GM12878 (cell line): Measurements from ENCODE around the gene SSR1. TPM values are rescaled to one million over a fixed set of nuclear protein-coding genes. Genes with fewer than 3 reads are reported as not detected.
A peak's percentile ranks its signal among the peaks of the same experiment; 100 is the strongest.

ENCODE experiments used
- ASH2L ChIP-seq: fragments of 300-600, 200-600 bp; sonication (generic); IDR thresholded peaks from 2 replicates; pipeline ENCODE4 v1.6.1; 2017; ENCODE audit warnings: low read depth, mild to moderate bottlenecking, borderline replicate concordance
- BCL11A ChIP-seq: IDR thresholded peaks from 2 replicates; pipeline ENCODE4 v1.6.1; 2011; ENCODE audit warnings: low read depth, low read length
- BMI1 ChIP-seq: fragments of 450-650 bp; IDR thresholded peaks from 2 replicates; pipeline ENCODE4 v1.6.1; 2016; ENCODE audit warnings: mild to moderate bottlenecking, moderate library complexity, borderline replicate concordance
- GATAD2B ChIP-seq: fragments of 450-650 bp; conservative IDR thresholded peaks from 2 replicates; pipeline ENCODE4 v1.6.1; 2017; ENCODE audit warnings: low read depth, mild to moderate bottlenecking, moderate library complexity
- HCFC1 ChIP-seq: fragments of 150-350 bp; IDR thresholded peaks from 2 replicates; pipeline ENCODE4 v1.6.1; 2014; ENCODE audit warnings: low read length
- HDAC6 ChIP-seq: fragments of 200-600 bp; sonication (generic); IDR thresholded peaks from one replicate; pipeline ENCODE4 v1.8.0; 2017; ENCODE audit warnings: antibody characterized with exemption; ENCODE audit not compliant: unreplicated experiment
- POU2F2 ChIP-seq: IDR thresholded peaks from 3 replicates; pipeline ENCODE4 v1.6.1; 2011; ENCODE audit warnings: low read depth, mild to moderate bottlenecking, low read length, borderline replicate concordance
- RB1 ChIP-seq: fragments of 450-650 bp; formaldehyde crosslinking; IDR thresholded peaks from 2 replicates; pipeline ENCODE4 v1.6.1; 2017; ENCODE audit warnings: mild to moderate bottlenecking, borderline replicate concordance
- RBBP5 ChIP-seq: fragments of 200-600 bp; sonication (generic); conservative IDR thresholded peaks from 2 replicates; pipeline ENCODE4 v1.6.1; 2016
- RFX5 ChIP-seq: IDR thresholded peaks from 2 replicates; pipeline ENCODE4 v1.6.1; 2011; ENCODE audit warnings: low read depth, low read length, improper control_type of control experiment
- RUNX3 ChIP-seq: IDR thresholded peaks from 2 replicates; pipeline ENCODE4 v1.6.1; 2012; ENCODE audit warnings: low read length, inconsistent platforms
- SIX5 ChIP-seq: IDR thresholded peaks from 2 replicates; pipeline ENCODE4 v1.6.1; 2011; ENCODE audit warnings: mild to moderate bottlenecking, low read depth, low read length, moderate library complexity; ENCODE audit not compliant: severe bottlenecking
- SMAD5 ChIP-seq: IDR thresholded peaks from 2 replicates; pipeline ENCODE4 v1.6.1; 2016; ENCODE audit warnings: antibody characterized with exemption, low read depth
- SUPT20H ChIP-seq: IDR thresholded peaks from 2 replicates; pipeline ENCODE4 v1.6.1; 2011; ENCODE audit warnings: low read depth, mild to moderate bottlenecking, low read length, moderate library complexity, borderline replicate concordance; ENCODE audit not compliant: control insufficient read depth
- TAF1 ChIP-seq: IDR thresholded peaks from 2 replicates; pipeline ENCODE4 v1.6.1; 2011; ENCODE audit warnings: mild to moderate bottlenecking, low read depth, low read length, borderline replicate concordance
- TBL1XR1 ChIP-seq: IDR thresholded peaks from 2 replicates; pipeline ENCODE4 v1.6.1; 2012; ENCODE audit warnings: low read depth, low read length, improper control_type of control experiment
- ZNF217 ChIP-seq: fragments of 450-650 bp; IDR thresholded peaks from 2 replicates; pipeline ENCODE4 v1.6.1; 2017; ENCODE audit warnings: antibody characterized with exemption, mild to moderate bottlenecking
- ZSCAN29 ChIP-seq: fragments of 450-650 bp; IDR thresholded peaks from 2 replicates; pipeline ENCODE4 v1.6.1; 2017; ENCODE audit warnings: mild to moderate bottlenecking, moderate library complexity
- polyA plus RNA-seq, 11 experiments: library from polyadenylated mRNA; depleted of rRNA in 4 of 11; unstranded in 6 of 11; stranded (reverse) in 5 of 11; fragments of >200 nt; fragmentation: Nextera tagmentation in 4 of 11; fragmentation: Illumina TruSeq in 1 of 11; extraction: Ambion mirVana in 4 of 11; extraction: Trizol in 1 of 11; gene quantifications; 1 replicate in 1 of 11; 2 replicates in 10 of 11; pipeline versions ENCODE4 v1.2.1 to v1.2.3, GENCODE V29; 2011 to 2016; ENCODE audit warnings: inconsistent platforms in 2 of 11, missing spikeins in 2 of 11, low read depth in 1 of 11
- total RNA-seq, 4 experiments: library from RNA; depleted of rRNA in 3 of 4; stranded (reverse); fragments of >200 nt in 3 of 4; fragmentation: Illumina TruSeq in 1 of 4; extraction: Trizol in 1 of 4; gene quantifications; 2 replicates each; pipeline versions ENCODE4 v1.2.1 to v1.2.3, GENCODE V29; 2013 to 2021
- TF ChIP-seq, protein P1 (sequence below): fragments of 450-650 bp; IDR thresholded peaks from 2 replicates; pipeline ENCODE4 v1.6.1; 2016; ENCODE audit warnings: mild to moderate bottlenecking, moderate library complexity, borderline replicate concordance
- TF ChIP-seq, protein P2 (sequence below): IDR thresholded peaks from 2 replicates; pipeline ENCODE4 v1.6.1; 2012; ENCODE audit warnings: low read depth, low read length, improper control_type of control experiment
- TF ChIP-seq, protein P3 (sequence below): fragments of 450-650 bp; IDR thresholded peaks from 2 replicates; pipeline ENCODE4 v1.6.1; 2018; ENCODE audit warnings: mild to moderate bottlenecking, low read depth, moderate library complexity; ENCODE audit not compliant: partially characterized antibody

SSR1 gene
- total and polyA plus RNA-seq, 10 of the 15 experiments (the other 5 are each of a cell fraction or from before 2014, with no cell fraction given) = 42.0 to 209 (median 128) TPM

DNA sequence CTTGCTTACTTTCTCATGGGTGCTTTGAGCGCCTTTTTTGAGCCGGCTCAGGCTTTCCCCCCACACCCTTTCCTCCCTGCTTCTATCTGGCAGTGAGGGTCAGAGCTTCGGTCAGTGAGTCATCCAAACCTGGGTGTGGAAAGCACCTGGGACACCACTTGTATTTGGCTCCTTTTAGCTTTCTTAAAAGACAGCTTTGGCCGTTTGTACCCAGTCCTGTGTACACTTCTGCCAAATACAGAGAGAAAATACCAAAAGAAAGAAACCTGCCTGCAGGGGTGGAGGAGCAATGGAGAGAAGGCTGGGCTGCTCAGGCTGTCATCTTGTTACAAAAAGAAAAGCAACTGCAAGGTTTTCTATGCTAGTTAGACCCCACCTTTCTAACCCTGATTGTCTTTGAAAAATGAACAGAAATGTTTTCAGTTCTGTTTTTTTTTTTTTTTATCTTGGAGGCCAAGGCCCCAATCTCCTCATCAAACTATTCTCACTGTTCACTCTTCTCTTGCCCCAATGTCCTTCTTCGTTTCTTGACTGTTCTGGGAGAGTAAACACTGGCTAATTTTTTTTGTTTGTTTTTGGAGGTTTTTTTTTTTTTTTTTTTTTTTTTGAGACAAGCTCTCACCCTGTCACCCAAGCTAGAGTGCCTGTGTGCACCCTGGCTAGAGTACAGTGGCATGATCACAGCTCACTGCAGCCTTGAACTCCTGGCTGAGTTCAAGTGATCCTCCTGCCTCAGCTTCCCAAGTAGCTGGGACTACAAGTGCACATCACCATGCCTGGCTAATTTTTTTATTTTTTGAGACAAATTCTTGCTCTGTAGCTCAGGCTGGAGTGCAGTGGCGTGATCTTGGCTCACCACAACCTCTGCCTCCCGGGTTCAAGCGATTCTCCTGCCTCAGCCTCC, 76.4 kb downstream of the SSR1 start (continued):
- TF ChIP-seq, protein P1, sequence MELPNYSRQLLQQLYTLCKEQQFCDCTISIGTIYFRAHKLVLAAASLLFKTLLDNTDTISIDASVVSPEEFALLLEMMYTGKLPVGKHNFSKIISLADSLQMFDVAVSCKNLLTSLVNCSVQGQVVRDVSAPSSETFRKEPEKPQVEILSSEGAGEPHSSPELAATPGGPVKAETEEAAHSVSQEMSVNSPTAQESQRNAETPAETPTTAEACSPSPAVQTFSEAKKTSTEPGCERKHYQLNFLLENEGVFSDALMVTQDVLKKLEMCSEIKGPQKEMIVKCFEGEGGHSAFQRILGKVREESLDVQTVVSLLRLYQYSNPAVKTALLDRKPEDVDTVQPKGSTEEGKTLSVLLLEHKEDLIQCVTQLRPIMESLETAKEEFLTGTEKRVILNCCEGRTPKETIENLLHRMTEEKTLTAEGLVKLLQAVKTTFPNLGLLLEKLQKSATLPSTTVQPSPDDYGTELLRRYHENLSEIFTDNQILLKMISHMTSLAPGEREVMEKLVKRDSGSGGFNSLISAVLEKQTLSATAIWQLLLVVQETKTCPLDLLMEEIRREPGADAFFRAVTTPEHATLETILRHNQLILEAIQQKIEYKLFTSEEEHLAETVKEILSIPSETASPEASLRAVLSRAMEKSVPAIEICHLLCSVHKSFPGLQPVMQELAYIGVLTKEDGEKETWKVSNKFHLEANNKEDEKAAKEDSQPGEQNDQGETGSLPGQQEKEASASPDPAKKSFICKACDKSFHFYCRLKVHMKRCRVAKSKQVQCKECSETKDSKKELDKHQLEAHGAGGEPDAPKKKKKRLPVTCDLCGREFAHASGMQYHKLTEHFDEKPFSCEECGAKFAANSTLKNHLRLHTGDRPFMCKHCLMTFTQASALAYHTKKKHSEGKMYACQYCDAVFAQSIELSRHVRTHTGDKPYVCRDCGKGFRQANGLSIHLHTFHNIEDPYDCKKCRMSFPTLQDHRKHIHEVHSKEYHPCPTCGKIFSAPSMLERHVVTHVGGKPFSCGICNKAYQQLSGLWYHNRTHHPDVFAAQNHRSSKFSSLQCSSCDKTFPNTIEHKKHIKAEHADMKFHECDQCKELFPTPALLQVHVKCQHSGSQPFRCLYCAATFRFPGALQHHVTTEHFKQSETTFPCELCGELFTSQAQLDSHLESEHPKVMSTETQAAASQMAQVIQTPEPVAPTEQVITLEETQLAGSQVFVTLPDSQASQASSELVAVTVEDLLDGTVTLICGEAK = no peak
- TF ChIP-seq BCL11A (peak; percentile 63), RBBP5 (no peak), POU2F2 (no peak), ASH2L (no peak), SUPT20H (no peak), TBL1XR1 (no peak), RB1 (no peak), SMAD5 (no peak), HDAC6 (no peak), GATAD2B (no peak), BMI1 (no peak), HCFC1 (no peak), ZSCAN29 (no peak), RUNX3 (peak; percentile 65; the same call in 1 of the 2 replicates), RFX5 (no peak), SIX5 (no peak), TAF1 (no peak), ZNF217 (no peak)
- TF ChIP-seq, protein P2, sequence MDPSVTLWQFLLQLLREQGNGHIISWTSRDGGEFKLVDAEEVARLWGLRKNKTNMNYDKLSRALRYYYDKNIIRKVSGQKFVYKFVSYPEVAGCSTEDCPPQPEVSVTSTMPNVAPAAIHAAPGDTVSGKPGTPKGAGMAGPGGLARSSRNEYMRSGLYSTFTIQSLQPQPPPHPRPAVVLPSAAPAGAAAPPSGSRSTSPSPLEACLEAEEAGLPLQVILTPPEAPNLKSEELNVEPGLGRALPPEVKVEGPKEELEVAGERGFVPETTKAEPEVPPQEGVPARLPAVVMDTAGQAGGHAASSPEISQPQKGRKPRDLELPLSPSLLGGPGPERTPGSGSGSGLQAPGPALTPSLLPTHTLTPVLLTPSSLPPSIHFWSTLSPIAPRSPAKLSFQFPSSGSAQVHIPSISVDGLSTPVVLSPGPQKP = no peak
- TF ChIP-seq, protein P3, sequence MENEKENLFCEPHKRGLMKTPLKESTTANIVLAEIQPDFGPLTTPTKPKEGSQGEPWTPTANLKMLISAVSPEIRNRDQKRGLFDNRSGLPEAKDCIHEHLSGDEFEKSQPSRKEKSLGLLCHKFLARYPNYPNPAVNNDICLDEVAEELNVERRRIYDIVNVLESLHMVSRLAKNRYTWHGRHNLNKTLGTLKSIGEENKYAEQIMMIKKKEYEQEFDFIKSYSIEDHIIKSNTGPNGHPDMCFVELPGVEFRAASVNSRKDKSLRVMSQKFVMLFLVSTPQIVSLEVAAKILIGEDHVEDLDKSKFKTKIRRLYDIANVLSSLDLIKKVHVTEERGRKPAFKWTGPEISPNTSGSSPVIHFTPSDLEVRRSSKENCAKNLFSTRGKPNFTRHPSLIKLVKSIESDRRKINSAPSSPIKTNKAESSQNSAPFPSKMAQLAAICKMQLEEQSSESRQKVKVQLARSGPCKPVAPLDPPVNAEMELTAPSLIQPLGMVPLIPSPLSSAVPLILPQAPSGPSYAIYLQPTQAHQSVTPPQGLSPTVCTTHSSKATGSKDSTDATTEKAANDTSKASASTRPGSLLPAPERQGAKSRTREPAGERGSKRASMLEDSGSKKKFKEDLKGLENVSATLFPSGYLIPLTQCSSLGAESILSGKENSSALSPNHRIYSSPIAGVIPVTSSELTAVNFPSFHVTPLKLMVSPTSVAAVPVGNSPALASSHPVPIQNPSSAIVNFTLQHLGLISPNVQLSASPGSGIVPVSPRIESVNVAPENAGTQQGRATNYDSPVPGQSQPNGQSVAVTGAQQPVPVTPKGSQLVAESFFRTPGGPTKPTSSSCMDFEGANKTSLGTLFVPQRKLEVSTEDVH = no peak
